Measurements from ENCODE around the gene APOL2.
"Not testable (repeated sequence)": the region's sequence is repeated elsewhere in the genome, so short reads cannot be mapped to it uniquely, and the experiment has no call there.

DNA sequence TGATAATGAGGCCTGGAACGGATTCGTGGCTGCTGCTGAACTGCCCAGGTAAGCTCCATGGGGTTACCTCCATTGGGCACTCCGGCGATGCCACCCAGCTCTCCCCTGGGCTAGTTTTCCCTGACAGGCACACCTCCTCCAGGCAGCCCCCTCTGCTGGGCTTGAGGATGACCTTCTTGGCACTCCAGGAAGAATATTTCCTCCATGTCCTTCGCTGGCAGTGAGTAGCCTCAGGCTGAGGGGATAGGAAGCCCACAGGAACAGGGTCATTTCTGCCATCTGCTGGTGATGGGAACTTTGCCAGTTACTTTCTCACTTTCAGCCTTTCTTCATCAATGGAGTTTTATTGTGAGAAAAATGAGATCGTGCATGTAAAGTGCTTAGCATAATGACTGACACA is 22.3 kb upstream of the APOL2 start:
- not testable (repeated sequence) for TF ChIP-seq POLR2AphosphoS5 (IDR thresholded peaks at IDR 0.05; ENCODE audit: insufficient read depth in 1 of 2, low read depth in 1 of 2); POLR2A (IDR thresholded peaks at IDR 0.05)
- TF ChIP-seq, protein P1, sequence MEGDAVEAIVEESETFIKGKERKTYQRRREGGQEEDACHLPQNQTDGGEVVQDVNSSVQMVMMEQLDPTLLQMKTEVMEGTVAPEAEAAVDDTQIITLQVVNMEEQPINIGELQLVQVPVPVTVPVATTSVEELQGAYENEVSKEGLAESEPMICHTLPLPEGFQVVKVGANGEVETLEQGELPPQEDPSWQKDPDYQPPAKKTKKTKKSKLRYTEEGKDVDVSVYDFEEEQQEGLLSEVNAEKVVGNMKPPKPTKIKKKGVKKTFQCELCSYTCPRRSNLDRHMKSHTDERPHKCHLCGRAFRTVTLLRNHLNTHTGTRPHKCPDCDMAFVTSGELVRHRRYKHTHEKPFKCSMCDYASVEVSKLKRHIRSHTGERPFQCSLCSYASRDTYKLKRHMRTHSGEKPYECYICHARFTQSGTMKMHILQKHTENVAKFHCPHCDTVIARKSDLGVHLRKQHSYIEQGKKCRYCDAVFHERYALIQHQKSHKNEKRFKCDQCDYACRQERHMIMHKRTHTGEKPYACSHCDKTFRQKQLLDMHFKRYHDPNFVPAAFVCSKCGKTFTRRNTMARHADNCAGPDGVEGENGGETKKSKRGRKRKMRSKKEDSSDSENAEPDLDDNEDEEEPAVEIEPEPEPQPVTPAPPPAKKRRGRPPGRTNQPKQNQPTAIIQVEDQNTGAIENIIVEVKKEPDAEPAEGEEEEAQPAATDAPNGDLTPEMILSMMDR (IDR thresholded peaks at IDR 0.05): not testable (repeated sequence)
